Skeletal muscle cell (primary cell): ENCODE results near the gene EPS15.
A peak's percentile ranks its signal among the peaks of the same experiment; 100 is the strongest.
"Not testable (repeated sequence)": the region's sequence is repeated elsewhere in the genome, so short reads cannot be mapped to it uniquely, and the experiment has no call there.

ENCODE experiments used
- DNase-seq: peaks from one replicate; pipeline ENCODE4 v3.0.0-alpha.2; 2010; ENCODE audit warnings: low read depth
- H3K4me3 ChIP-seq: 2 replicates; pipeline ENCODE4 v1.5.1; 2011; ENCODE audit warnings: low read depth, mild to moderate bottlenecking, control low read depth, low read length, moderate library complexity

EPS15 gene

DNA sequence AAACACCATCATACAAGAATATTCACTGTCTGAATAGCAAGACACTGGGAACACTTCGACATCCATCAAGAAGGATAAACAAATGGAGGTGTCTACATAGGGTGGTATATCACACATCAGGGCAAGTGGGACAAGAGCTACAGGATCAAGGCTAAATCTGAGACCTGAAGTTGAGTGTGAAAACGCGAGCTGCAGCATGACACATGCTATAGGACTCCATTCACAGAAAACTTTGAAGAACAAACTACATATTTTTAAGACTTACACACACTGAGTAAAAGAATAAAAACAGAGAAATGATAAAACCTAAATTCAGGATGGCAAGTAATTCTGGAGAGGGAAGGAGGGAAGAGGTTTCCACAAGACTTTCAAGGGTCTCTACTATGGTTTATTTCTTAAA, 190.8 kb downstream of the EPS15 start:
- no peak overlapping the region for H3K4me3 ChIP-seq
- DNase-seq, result no peak

DNA sequence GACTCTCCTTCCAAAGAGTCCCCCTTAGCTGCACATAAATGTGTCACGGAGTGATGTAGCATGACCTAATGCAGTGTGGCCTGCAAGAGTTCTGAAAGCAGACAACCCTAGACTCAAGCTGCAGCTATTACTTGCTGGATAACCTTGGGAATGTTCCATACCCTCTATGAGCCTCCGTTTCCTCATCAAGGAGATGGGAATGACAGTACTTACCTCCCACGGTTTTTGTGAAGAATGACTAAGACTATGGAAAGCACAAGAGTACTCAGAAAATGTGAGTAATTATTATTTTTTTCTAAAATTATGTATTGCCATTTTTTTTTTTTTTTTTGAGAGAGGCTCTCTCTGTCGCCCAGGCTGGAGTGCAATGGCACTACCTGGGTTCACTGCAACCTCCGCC, 191.7 kb downstream of the EPS15 start:
- no peak overlapping the region for H3K4me3 ChIP-seq
- DNase-seq, result no peak

- H3K4me3 ChIP-seq, result no peak overlapping the region
- DNase-seq, result no peak
Measured at GRCh38 chr1:51326839-51327238, 192.2 kb downstream of the EPS15 start.

GRCh38 chr1:51325878-51326755, 192.9 kb downstream of the EPS15 start:
- no peak for DNase-seq
- no peak overlapping the region for H3K4me3 ChIP-seq

DNA sequence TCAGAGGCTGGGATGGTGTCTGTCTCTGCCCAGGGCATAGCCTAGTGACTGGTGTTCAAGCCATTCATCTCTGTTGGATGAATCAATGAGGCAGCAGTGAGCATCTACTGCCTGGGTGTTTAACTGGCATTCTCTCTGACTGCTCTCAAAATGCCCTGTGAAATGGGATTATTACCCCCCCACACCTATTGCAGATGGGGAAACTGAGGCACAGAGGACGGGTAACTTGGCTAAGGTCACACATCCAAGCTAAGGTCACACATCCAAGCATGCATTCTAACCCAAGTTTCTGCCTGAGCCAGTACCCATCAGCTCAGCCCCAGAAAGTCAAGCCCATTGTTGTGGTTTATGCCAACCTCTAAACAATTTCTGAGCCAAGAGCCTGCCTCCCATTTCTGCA, 193.7 kb downstream of the EPS15 start:
- no peak for DNase-seq
- no peak overlapping the region for H3K4me3 ChIP-seq

GRCh38 chr1:51325011-51325385, 194.1 kb downstream of the EPS15 start:
- H3K4me3 ChIP-seq, DNase-seq: not testable (repeated sequence)

DNA sequence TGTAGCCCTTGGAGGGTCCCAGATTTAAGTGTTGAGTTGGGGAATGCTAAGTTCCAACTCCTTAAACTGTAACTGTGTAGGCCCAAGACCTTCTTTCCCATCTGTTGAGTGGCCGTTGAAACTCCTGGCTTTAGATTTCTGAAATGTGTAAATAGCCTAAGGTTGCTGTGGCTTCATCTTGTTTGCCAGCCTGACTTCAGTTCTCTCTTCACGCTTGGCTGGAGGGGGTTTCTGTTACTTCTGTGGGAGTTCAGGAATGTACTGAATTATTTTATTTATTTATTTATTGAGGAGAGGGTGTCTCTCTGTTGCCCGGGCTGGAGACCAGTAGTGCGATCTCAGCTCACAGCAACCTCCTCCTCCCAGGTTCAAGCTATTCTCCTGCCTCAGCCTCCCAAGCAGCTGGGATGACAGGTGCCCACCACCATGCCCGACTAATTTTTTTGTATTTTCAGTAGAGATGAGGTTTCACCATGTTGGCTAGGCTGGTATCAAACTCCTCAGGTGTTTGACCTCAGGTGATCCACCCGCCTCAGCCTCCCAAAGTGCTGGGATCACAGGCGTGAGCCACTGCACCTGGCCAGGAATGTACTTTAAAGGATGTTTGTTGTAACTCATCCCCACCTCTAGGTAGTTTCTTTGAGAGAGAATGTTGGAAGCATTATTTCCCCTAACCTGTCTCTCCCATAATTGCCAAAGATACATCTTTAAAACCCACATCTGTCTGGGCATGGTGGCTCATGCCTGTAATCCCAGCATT, 194.6 kb downstream of the EPS15 start:
- no peak for DNase-seq
- H3K4me3 ChIP-seq, result no peak overlapping the region

DNA sequence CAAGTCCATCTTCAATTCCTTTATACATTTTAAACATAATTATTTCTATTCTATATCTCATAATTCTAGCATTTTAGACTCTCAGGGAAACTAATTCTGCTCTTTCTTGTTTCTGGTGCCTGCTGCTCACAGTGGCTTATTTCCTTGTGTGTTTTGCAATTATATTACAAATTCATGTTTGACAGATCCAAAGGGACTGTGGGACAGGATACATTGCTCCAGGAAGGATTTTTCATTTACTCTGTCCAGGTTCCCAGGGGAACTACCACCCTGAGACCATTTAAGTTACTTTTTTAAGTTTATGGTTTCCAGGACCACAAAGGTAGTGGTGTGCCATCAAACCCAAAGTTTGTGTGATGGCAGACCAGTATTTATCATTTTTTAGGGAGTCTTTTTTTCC, 195.3 kb downstream of the EPS15 start:
- no peak for DNase-seq
- no peak overlapping the region for H3K4me3 ChIP-seq

DNA sequence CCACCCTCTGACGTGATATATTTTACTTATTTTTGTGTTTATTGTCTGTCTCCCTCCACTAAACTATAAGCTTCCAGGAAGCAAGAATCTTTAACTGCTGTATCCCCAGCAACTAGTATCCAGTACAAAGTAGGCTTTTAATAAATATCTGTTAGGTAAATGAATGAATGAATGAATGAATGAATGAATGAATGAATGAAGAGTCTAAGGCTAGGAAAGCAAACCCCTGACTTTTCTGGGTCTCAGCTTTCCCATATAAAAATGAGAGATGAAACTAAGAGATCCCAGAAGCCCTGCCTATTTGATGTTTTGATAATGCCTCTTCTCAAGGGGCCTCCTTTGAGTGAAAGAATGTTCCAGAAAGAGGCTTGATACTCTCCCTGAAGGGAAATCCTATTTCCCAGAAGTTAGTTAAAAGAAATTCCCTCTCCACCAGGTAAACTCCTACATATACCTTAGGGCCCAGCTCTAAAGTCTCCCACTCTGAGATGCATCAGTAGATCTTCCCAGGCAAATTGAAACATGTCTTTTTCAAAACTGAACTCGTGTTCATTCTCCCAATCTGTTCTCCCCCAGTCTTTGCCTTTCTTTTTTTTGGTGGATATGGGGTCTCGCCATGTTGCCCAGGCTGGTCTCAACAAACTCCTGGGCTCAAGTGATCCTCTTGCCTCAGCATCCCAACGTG, 196.5 kb downstream of the EPS15 start:
- DNase-seq, result no peak
- H3K4me3 ChIP-seq, result no peak overlapping the region

GRCh38 chr1:51321924-51322280, 197.2 kb downstream of the EPS15 start:
- H3K4me3 ChIP-seq, result no peak overlapping the region
- no peak for DNase-seq

DNA sequence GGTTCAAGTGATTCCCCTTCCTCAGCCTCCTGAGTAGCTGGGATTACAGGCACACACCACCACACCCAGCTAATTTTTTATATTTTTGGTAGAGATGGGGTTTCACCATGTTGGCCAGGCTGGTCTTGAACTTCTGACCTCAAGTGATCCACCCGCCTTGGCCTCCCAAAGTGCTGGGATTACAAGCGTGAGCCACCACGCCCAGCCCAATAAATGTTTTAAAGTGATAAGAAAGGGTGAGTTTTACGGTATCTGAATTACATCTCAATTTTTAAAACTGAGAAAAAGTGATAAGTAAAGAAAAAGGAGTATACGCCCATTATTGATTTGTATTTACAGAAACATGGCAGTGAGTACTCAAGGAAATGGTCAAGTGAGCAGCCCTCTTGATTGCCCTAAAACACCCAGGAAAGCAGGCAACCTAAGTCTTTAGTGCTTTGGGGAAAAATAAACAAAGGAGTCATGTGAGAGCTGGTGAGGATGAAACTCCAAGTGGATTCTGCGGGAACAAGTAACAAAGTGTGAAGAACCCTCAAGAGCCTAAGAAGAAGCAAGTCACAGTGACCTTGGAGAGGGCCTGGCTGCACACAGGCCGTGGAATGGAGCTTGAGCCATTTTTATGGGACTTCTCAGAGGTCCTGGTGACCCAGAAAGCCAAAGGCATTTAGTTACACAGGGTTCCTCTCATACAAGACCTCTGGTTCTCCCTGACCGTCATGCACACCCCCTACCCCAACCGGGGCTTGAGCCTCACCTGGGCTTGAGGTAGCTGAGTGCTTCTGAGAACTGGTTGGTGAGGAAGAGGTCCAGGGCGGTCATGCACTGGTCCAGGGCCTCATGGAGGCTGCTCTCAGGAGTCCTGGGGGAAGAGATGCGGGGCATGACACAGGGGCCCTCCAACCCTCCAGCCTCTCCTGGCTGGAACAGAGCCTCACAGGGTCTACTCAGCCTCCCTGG, 197.8 kb downstream of the EPS15 start:
- DNase-seq, result no peak
- no peak overlapping the region for H3K4me3 ChIP-seq

GRCh38 chr1:51317798-51318197, 201.3 kb downstream of the EPS15 start:
- no peak overlapping the region for H3K4me3 ChIP-seq
- DNase-seq, result no peak

GRCh38 chr1:51316846-51317120, 202.3 kb downstream of the EPS15 start:
- no peak overlapping the region for H3K4me3 ChIP-seq
- DNase-seq, result no peak

GRCh38 chr1:51316113-51316845, 202.8 kb downstream of the EPS15 start:
- no peak overlapping the region for H3K4me3 ChIP-seq
- DNase-seq, result no peak

DNA sequence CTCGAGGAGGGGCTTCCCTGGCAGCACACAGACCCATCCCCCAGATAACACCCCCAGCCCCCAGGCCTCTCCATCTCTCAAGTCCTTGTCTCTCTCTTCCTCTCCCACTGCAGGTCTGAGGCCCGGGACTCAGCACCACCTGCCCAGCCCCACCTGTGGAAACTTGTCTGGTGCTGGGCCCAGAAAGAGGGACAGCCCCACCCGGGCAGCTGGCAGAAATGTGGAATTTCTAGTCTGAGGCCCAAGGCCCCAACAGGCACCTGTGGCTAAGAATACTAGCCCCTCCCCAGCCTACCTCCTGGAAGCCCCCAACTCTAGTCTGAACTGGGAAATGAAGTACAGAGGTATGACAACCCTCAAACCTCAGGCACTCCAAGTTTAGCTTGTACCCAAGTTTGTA, 204.1 kb downstream of the EPS15 start:
- no peak overlapping the region for H3K4me3 ChIP-seq
- no peak for DNase-seq

- DNase-seq, result peak; percentile 44
- H3K4me3 ChIP-seq, result no peak overlapping the region
Measured at GRCh38 chr1:51313961-51314777, 204.9 kb downstream of the EPS15 start.

DNA sequence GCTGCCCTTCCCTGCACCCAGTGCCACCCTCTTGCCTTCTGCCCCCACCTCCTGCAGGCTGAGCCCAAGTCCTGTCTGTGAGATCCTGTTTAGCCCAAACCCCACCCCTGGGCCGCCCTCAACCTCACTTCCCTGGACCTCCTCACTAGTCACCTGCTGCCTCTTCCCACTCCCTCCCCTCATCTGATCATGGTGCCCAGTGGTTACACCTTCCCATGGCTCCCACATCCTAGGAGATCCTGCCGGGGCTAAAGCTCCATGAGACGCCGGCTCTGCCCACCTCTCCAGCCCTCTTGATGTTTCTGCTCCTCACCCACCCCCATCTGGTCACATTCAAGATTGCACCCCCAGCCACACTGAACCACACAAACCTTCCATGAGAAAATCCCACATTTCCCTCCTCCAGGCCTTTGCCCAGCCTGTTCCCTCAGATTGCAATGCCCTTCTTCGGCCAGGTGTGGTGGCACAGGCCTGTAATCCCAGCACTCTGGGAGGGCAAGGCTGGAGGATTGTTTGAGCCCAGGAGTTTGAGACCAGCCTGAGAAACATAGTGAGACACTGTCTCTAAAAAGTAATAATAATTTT, 205.7 kb downstream of the EPS15 start:
- H3K4me3 ChIP-seq, result no peak overlapping the region
- no peak for DNase-seq

DNA sequence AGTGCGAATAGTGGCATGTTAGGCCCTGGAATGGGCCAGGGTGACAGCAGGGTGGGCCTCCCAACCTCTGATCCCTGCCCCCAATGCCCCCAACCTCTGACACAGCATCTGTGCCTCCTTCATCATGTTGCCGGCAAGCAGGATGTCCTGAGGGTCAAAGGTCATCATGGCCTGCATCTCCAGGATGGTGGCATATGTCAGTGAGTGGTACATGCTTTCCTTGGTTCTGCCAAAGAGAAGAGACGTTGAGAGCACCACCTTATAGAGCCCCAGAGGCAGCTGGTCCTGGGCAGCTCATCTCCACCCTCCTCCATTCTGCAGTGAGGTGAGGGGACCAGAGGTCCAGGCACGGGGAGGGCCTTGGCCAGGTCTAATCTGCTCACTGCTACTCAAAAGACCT, 206.3 kb downstream of the EPS15 start:
- DNase-seq, result no peak
- H3K4me3 ChIP-seq, result no peak overlapping the region
